Measurements from ENCODE around the gene HS3ST3A1. TPM values are rescaled to one million over a fixed set of nuclear protein-coding genes. Genes with fewer than 3 reads are reported as not detected.

The HS3ST3A1 gene
- polyA plus RNA-seq, 3 donors = 2.6 to 5.3 (median 4.5) TPM

- DNase-seq (ENCODE audit: extremely low read depth in 1 of 11, low read depth in 9 of 11, low spot score in 4 of 11) = no peak
These were observed 17.6 kb downstream of the HS3ST3A1 start for GRCh38 chr17:13583996-13584700.

GRCh38 chr17:13582776-13583547, 18.8 kb downstream of the HS3ST3A1 start:
- no peak for DNase-seq (ENCODE audit: extremely low read depth in 1 of 11, low read depth in 9 of 11, low spot score in 4 of 11)

GRCh38 chr17:13581925-13582324, 19.8 kb downstream of the HS3ST3A1 start:
- DNase-seq (ENCODE audit: extremely low read depth in 1 of 11, low read depth in 9 of 11, low spot score in 4 of 11) = no peak

GRCh38 chr17:13580790-13581189, 20.9 kb downstream of the HS3ST3A1 start:
- DNase-seq (ENCODE audit: extremely low read depth in 1 of 11, low read depth in 9 of 11, low spot score in 4 of 11) = no peak

- no peak for DNase-seq (ENCODE audit: extremely low read depth in 1 of 11, low read depth in 9 of 11, low spot score in 4 of 11)
These were observed 24.8 kb downstream of the HS3ST3A1 start for GRCh38 chr17:13576661-13577526.

- no peak for DNase-seq (ENCODE audit: extremely low read depth in 1 of 11, low read depth in 9 of 11, low spot score in 4 of 11)
These were observed 25.8 kb downstream of the HS3ST3A1 start for GRCh38 chr17:13575922-13576419.

GRCh38 chr17:13575466-13575865, 26.3 kb downstream of the HS3ST3A1 start:
- no peak for DNase-seq (ENCODE audit: extremely low read depth in 1 of 11, low read depth in 9 of 11, low spot score in 4 of 11)

- no peak for DNase-seq (ENCODE audit: extremely low read depth in 1 of 11, low read depth in 9 of 11, low spot score in 4 of 11)
These were observed 29.1 kb downstream of the HS3ST3A1 start for GRCh38 chr17:13572581-13572980.

GRCh38 chr17:13569398-13570123, 32.2 kb downstream of the HS3ST3A1 start:
- no peak for DNase-seq (ENCODE audit: extremely low read depth in 1 of 11, low read depth in 9 of 11, low spot score in 4 of 11)

- no peak for DNase-seq (ENCODE audit: extremely low read depth in 1 of 11, low read depth in 9 of 11, low spot score in 4 of 11)
These were observed 32.9 kb downstream of the HS3ST3A1 start for GRCh38 chr17:13568582-13569397.

- DNase-seq (ENCODE audit: extremely low read depth in 1 of 11, low read depth in 9 of 11, low spot score in 4 of 11) = no peak
These were observed 37.9 kb downstream of the HS3ST3A1 start for GRCh38 chr17:13563866-13564265.

GRCh38 chr17:13562271-13562800, 39.4 kb downstream of the HS3ST3A1 start:
- peak in 9 of 11 donors; percentile 35 to 76 (median 59) for DNase-seq (ENCODE audit: extremely low read depth in 1 of 11, low read depth in 9 of 11, low spot score in 4 of 11)

- no peak for DNase-seq (ENCODE audit: extremely low read depth in 1 of 11, low read depth in 9 of 11, low spot score in 4 of 11)
These were observed 40.0 kb downstream of the HS3ST3A1 start for GRCh38 chr17:13561606-13562270.

- DNase-seq (ENCODE audit: extremely low read depth in 1 of 11, low read depth in 9 of 11, low spot score in 4 of 11) = no peak
These were observed 40.8 kb downstream of the HS3ST3A1 start for GRCh38 chr17:13560935-13561334.

- DNase-seq (ENCODE audit: extremely low read depth in 1 of 11, low read depth in 9 of 11, low spot score in 4 of 11) = no peak
These were observed 43.1 kb downstream of the HS3ST3A1 start for GRCh38 chr17:13558588-13558987.

GRCh38 chr17:13557077-13557476, 44.7 kb downstream of the HS3ST3A1 start:
- DNase-seq (ENCODE audit: extremely low read depth in 1 of 11, low read depth in 9 of 11, low spot score in 4 of 11) = no peak

- DNase-seq (ENCODE audit: extremely low read depth in 1 of 11, low read depth in 9 of 11, low spot score in 4 of 11) = no peak
These were observed 47.5 kb downstream of the HS3ST3A1 start for GRCh38 chr17:13554231-13554630.

Data from renal cortex interstitium (tissue), 11 donors.